ENCODE data around the gene PTPRA. TPM values are rescaled to one million over a fixed set of nuclear protein-coding genes. Genes with fewer than 3 reads are reported as not detected.
A peak's percentile ranks its signal among the peaks of the same experiment; 100 is the strongest.

The PTPRA gene
- total and polyA plus RNA-seq, 8 donors, result 6.8 to 29.1 (median 18.2) TPM

- TF ChIP-seq CTCF (IDR thresholded peaks at IDR 0.05), result no peak
- FAIRE-seq, result no peak
- no peaks in the 10 kb centered on the region for H3K9me3 ChIP-seq
- no peak overlapping the region for H3K27ac ChIP-seq
- 83 to 90% methylated on average over 6 of the region's 6 CpGs for WGBS, 2 donors
- H3K27me3 ChIP-seq, result no peaks in the 10 kb centered on the region
- intact Hi-C loops (cut with DNase I), result no loop called here
- ATAC-seq, result no peak
- DNase-seq, result no peak
- H3K4me3 ChIP-seq, result no peak overlapping the region
- peaks cover 6 to 8% (median 6%) of the 10 kb centered on the region in 3 donors for H3K4me1 ChIP-seq
- no peaks in the 10 kb centered on the region for H3K36me3 ChIP-seq
These were observed 35.9 kb upstream of the PTPRA start for GRCh38 chr20:2837221-2837960.

- Histone ChIP-seq H3K27me3 (no peaks in the 10 kb centered on the region), H3K36me3 (no peaks in the 10 kb centered on the region), H3K9me3 (no peaks in the 10 kb centered on the region), H3K4me3 (no peak overlapping the region), H3K27ac (no peak overlapping the region), H3K4me1 (peaks cover 6 to 8% (median 6%) of the 10 kb centered on the region in 3 donors)
- 97% methylated on average over 19 of the region's 19 CpGs for WGBS, 2 donors
- intact Hi-C loops (cut with DNase I), result no loop called here
- FAIRE-seq (no peak), DNase-seq (peak in 1 of 6 donors; percentile 58), ATAC-seq (no peak)
- no peak for TF ChIP-seq CTCF (IDR thresholded peaks at IDR 0.05)
These were observed 35.0 kb upstream of the PTPRA start for GRCh38 chr20:2838170-2838797.

- Histone ChIP-seq H3K36me3 (no peaks in the 10 kb centered on the region), H3K27me3 (no peaks in the 10 kb centered on the region), H3K4me1 (peaks cover 6 to 10% (median 6%) of the 10 kb centered on the region in 3 donors), H3K4me3 (no peak overlapping the region), H3K9me3 (no peaks in the 10 kb centered on the region), H3K27ac (no peak overlapping the region)
- TF ChIP-seq CTCF (IDR thresholded peaks at IDR 0.05), result no peak
- FAIRE-seq (no peak), ATAC-seq (no peak), DNase-seq (peak in 1 of 6 donors; percentile 35)
- intact Hi-C loops (cut with DNase I), result no loop called here
- 94 to 95% methylated on average over 15 of the region's 15 CpGs for WGBS, 2 donors
These were observed 34.2 kb upstream of the PTPRA start for GRCh38 chr20:2838847-2839671.

- DNase-seq (peak in 1 of 6 donors; percentile 31), FAIRE-seq (no peak), ATAC-seq (no peak)
- intact Hi-C loops (cut with DNase I), result no loop called here
- Histone ChIP-seq H3K36me3 (no peaks in the 10 kb centered on the region), H3K27me3 (no peaks in the 10 kb centered on the region), H3K4me1 (peaks cover 6 to 10% (median 6%) of the 10 kb centered on the region in 3 donors), H3K9me3 (no peaks in the 10 kb centered on the region), H3K4me3 (peak overlapping the region; percentile 96 to 99 (median 96)), H3K27ac (no peak overlapping the region)
- no peak for TF ChIP-seq CTCF (IDR thresholded peaks at IDR 0.05)
- 84 to 86% methylated on average over 20 to 21 of the region's 21 CpGs for WGBS, 2 donors
These were observed 33.5 kb upstream of the PTPRA start for GRCh38 chr20:2839732-2840137.

All from pancreas (tissue), 10 donors.